C4-2B (cell line): ENCODE measurements around the gene DSCAM.
A peak's percentile ranks its signal among the peaks of the same experiment; 100 is the strongest.

ENCODE experiments used
- H3K27ac ChIP-seq: fragments of 450-650 bp; 2 replicates; pipeline ENCODE4 v1.5.1; 2017
- ZFX ChIP-seq: fragments of 450-650 bp; IDR thresholded peaks from 2 replicates; pipeline ENCODE4 v1.6.1; 2017
- TF ChIP-seq, protein P1 (sequence below): fragments of 450-650 bp; conservative IDR thresholded peaks from 2 replicates; pipeline ENCODE4 v1.5.1; 2017; ENCODE audit warnings: mild to moderate bottlenecking

DSCAM gene

DNA sequence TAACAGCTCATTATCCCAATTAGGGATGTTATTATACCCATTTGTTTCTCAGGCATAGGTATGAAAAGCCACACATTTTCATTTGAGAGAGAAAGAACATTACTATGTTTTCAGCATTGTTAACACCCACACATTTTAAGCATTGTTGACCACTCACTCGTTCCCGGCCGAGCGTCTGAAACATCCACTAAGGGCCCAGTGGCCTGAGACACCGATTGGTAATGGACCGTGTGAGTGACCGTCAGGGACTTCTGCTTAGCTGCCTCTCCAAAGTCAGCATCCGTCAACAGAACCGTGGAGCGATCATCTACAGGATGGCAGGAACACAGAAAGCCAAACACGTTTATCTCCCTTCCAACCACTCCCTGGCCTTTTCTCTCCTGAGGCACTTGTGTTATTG lies 795.2 kb downstream of the DSCAM start:
- H3K27ac ChIP-seq: no peak overlapping the region
- TF ChIP-seq, protein P1, sequence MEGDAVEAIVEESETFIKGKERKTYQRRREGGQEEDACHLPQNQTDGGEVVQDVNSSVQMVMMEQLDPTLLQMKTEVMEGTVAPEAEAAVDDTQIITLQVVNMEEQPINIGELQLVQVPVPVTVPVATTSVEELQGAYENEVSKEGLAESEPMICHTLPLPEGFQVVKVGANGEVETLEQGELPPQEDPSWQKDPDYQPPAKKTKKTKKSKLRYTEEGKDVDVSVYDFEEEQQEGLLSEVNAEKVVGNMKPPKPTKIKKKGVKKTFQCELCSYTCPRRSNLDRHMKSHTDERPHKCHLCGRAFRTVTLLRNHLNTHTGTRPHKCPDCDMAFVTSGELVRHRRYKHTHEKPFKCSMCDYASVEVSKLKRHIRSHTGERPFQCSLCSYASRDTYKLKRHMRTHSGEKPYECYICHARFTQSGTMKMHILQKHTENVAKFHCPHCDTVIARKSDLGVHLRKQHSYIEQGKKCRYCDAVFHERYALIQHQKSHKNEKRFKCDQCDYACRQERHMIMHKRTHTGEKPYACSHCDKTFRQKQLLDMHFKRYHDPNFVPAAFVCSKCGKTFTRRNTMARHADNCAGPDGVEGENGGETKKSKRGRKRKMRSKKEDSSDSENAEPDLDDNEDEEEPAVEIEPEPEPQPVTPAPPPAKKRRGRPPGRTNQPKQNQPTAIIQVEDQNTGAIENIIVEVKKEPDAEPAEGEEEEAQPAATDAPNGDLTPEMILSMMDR: no peak
- TF ChIP-seq ZFX: no peak

DNA sequence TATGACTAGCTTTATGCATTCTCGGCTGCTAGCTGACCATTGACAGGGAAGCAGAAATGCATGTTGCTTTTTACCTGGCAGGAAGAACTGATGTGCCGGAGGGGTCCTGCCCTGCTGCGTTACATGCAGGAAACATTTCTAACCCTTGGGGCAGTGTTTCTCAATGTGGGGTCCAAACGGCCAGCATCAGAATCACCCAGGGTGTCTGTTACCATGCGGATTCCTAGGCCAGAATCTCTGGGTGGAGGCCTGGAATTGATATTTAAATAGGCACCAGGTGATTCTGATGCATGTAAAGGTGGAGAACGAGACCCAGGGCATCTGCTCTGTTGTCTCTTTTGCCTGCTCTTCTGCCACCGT lies 797.0 kb downstream of the DSCAM start:
- TF ChIP-seq ZFX: no peak
- TF ChIP-seq, protein P1: no peak
- no peak overlapping the region for H3K27ac ChIP-seq

DNA sequence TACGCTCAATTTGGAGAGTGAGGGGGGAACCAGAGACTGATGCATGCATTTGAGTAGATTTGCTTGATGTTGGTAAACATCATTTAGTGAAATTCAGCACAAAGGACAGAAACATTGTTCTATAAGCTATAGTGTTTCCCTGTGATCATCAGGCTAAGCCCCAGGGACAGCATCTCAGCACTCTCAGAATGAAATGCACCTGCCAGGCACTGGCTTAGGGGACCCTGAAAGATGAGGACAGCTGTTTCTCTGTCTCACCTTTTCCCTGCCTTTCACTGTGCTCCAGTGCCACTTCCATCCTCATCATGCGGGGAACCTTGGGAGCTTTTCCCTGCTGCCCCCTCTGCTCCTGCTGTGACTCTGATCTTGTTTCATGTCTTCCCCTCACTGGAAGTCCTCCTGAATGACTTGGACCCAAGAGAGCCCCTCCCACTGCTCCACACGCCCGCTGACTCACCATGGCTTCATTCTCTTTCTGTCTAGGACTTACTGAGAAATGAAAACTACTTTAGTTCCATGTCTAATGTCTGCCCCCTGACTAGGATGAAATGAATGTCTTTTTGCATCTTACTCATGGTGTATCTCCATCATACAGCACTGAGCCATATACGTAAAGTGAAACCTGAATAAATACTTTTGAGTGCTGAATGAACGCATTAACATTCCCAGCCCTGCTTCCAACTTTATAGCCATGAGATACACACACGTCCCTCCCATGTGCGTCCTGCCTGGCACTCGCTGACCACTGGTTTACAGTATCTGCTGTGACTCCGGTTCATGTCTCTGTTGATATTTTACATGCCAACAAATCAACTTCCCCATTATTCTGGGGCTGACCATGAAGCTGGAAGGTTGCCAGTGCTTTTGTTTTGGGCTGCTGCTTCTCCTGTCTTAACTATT lies 797.7 kb downstream of the DSCAM start:
- no peak for TF ChIP-seq ZFX
- TF ChIP-seq, protein P1: no peak
- H3K27ac ChIP-seq: no peak overlapping the region

DNA sequence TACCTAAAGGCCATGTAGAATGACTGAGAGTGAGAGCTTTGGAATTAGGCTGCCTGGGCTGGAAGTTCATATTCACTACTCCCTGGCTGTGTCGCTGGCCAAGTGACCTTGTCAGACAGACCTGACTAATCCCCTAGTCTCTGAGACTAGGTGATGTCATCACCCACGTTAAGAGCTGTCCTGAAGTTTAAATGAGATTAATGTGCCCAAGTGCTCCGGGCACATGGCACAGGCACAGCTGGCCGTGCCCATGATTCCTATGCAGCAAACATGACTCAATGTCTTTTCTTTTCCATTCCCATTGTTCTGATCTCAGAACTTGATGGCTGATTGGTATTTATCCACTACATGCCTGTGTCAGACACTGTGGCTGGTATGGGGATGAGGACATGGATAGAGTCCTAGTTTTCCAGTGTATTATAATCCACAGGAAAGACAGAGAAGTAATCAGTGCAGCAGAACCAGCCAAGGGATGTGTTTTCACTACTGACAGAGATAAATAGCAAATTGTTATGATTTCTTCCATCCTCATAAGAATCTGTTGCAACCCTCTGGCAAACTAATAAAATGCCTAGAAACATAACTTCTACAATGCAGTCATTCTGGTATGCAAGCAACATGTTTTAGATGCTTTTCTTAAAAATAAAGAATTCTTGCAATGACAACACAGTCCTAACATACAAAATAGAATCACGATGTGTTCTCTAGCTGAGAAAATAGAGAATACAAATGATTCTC lies 798.8 kb downstream of the DSCAM start:
- TF ChIP-seq ZFX: no peak
- TF ChIP-seq, protein P1: no peak
- no peak overlapping the region for H3K27ac ChIP-seq

DNA sequence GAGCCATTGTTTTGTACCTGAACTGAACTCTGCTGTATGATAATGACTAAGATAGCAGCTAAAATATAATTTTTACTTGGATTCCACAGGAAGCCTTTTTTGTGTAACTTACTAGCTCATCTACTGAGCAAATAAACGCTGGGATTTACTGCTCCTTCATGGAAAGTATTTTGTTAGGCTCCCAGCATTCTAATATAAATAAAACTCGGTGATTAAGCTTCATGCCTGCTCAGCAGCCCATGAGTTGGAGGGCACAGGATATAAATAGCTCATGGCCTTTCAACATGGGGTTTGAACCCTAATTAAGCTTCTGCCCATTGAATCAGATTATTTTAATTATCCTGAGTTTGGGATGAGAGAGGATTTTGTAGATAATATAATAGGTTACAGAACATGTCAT lies 799.7 kb downstream of the DSCAM start:
- H3K27ac ChIP-seq: no peak overlapping the region
- TF ChIP-seq, protein P1: no peak
- no peak for TF ChIP-seq ZFX

DNA sequence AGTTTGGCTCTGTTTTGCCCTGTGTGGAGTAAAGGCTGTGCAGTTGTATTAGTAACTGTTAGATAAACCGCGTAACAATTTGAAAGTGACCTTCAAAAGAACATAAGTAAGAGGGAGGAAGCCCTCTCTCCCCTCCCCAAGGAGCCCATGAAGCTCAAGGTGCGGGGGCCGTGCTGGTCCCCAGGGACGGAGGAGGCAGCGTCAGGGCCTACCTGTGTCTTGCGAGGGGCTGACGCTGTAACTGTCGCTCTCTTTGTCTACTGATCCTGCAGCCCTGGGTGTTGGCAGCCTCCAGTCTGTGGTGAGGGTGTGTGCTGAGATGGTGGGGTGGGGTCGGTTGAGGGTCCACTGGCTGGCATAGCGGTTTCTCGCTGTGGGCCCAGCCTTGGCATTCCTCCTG lies 803.1 kb downstream of the DSCAM start:
- TF ChIP-seq, protein P1: no peak; the same call in 1 of the 2 replicates
- TF ChIP-seq ZFX: no peak
- no peak overlapping the region for H3K27ac ChIP-seq

DNA sequence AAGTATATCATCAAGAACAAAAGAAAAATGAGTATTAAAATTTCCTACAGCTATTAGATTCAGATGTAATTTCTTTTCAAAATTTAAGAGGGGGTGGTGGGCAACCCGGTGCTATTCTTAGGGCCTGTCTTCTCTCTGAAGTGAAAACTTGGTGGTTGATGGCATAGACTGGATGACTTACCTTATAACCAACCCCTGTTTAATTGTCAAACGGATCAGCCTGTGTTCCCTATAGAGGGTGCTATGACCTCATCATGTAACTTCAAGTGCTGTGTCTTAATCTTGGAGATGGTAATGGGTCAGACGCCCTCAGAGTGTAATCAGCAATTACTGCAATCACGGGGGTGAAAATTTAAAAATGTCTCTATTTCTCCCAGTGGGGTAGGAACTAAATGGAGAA lies 803.5 kb downstream of the DSCAM start:
- TF ChIP-seq ZFX: no peak
- TF ChIP-seq, protein P1: peak; percentile 19
- no peak overlapping the region for H3K27ac ChIP-seq
